GM18867 (cell line): Measurements from ENCODE around the gene FBXL4.

Experiments used
- ATAC-seq: cut with Tn5 transposase; IDR thresholded peaks from one replicate; pipeline ENCODE4 v1.9.1; 2021; ENCODE audit warnings: mild to moderate bottlenecking, moderate library complexity; ENCODE audit not compliant: unreplicated experiment

The FBXL4 gene

DNA sequence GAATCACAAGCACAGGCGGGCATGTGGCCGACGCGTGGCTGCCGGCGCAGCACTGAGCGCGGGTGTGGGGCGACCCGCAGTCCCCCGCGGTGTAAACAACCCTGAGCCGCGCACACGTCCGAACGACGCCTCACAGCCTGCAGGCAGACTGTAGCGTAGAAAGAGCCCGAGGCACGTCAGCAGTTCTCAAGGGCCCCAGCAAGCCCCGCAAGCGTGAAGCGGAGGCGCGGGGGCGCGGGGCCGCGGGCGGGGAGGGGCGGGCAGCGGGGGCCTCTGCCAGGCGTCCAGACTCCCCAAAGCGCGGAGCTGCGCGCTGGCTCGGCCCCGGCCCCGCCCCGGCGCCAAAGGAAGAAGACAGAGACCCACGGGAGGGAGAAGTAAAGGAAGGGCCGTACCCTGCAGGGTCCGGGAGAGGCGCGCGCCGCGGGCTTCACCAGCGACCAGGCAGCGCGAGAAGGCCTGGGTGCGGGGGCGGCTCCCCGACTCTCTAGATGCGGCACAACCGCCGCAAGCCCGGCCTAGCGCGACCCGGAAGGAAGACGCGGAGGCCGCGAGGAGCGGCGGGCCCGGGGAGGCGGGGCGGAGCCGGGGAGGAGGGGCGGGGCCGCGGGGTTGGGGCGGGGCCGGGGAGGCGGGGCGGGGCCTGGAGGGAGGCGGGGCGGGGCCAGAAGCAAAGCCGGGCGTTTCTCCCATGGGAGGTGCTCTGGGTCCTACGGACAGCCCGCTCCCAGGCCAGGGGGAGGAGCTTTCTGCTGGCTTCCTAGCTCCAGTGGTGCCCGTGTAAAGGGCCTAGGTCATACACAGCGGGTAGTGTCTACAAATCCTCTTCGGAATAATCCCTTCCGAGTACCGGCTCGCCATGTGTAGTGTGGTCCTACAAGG lies at the start of gene FBXL4:
FBXL4 (minus strand) TSS at position 536 of the 882 bp plus-strand sequence. CDS start 20,958 bp downstream, outside the sequence.
- peak; percentile 84 for ATAC-seq

DNA sequence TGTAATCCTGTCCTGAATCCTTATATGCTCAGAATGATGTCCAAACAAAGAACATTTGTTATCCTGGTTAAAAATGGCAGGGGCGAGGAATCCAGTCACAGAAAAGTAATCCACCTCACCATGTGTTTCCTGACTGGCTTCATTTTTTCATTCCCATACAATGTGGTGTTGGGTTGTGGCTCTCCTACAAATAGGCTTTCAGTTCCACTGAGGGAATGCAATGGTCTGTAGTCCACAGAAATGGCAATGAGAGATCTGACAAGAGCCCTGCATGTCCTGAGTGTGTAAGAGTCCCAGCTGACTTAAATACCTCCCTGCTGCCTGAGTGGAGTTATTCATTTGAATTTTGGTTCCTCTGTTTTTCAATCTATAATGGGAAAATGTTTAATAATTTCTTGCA lies 47.4 kb upstream of the FBXL4 start:
- ATAC-seq: no peak

DNA sequence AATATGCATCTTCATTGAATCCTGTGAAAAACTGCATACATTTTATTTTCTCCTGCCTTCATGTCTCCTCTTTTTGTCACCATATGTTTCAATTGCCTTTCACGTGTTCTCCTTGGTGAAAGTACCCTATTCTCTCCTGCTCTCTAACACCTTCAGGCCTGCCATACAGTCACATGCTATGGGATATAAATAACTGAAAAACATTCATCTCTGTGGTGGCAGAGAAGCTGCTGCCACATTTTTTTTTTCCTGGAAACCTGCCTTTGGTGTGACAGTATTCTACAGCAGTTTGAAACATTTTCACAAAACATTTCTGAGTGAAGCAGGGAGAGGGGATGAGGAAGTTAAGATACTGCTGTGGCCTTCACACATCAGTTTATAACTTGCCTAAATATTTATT lies 44.8 kb upstream of the FBXL4 start:
- no peak for ATAC-seq

DNA sequence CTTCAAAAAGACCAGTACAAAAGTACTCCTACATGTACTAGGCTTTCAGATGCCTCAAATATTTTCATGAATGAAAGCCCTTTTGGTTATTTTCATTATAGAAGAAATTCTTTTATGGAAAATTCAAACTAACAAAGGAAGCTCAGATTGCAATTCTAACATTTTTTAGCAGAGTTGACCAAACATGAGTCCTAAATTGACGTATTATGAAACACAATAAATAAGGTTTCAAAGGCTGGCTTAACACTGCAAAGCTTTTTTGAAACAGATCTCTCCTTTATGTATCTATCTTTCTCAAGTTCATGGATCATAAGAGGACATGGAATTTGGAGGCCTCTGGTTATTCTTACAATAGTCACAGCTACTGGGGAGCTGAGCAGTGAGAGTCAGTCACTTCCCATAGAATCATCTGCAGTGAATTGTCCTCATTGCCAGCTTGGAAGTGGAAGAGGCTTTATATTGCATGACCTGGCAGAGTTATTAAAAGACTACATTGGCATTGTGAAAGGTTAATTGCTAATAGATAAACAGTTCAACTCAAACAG lies 38.4 kb upstream of the FBXL4 start:
- ATAC-seq: no peak

DNA sequence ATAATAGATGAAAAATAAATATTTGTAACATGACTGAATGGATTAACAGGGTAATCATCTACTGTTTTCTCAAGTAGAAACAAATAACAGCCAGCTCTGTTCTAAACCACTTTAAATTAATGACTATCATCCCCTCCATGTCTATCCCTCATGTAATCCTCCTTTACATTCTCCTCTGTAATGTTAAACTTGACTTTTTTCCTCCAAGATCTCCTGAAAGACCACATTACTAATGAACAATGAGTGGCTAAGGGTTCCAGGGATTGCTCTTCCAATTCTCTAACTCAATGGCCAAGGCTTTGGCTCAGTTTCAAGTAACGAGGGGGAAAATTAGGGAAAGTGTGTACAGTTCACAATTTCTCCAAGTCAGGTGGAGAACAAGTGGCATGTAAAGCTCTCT lies 37.6 kb upstream of the FBXL4 start:
- ATAC-seq: no peak

DNA sequence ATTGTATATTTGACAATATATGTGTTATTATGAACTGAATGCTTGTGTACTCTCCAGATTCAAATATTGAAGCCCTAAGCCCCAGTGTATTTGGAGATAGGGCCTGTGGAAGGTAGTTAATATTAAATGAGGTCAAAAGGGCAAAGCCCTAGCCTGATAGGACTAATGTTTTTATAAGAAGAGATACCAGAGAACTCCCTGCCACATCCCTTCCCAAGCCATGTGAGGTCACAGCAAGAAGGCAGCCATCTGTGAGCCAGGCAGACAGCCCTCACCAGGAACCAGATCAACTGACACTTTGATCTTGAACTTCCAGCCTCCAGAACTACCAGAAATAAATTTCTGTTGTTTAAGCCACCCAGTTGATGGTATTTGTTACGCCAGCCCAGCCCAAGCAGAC lies 36.4 kb upstream of the FBXL4 start:
- no peak for ATAC-seq

DNA sequence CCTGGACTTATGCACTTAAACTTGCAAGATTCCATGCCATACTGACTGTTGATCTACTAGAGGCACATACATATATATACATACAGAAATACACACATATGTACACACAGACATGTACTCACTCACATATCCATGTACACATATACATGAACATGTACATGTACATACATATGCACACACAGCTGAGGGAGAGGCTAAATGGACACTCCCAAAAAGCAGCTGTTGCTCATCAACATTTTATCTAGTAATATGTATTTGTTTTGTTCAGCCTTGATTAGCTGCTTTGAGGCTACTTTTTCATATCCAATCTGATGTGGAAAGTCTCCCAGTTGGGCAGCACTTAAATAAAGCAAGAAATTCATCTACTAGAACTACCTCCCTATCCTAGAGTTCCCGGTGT lies 33.7 kb upstream of the FBXL4 start:
- ATAC-seq: no peak

DNA sequence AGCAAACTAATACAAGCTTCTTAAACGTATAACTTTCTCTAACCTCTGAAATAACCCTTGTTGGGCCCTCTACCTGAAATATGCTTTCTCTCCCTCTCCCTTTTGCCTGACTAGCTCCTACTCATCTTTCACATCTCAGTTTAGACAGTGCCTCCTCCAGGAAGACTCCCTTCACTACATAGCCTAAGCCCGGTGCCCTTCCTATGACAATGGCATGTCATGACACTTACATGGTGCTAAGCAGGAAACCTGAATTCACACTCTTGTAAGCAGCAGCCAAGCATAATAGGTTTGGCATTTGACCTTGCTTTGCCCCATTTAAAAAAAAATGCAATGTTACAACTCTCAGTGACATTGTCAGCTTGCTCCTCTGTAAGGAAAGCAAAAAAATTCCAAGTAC lies 33.1 kb upstream of the FBXL4 start:
- no peak for ATAC-seq

DNA sequence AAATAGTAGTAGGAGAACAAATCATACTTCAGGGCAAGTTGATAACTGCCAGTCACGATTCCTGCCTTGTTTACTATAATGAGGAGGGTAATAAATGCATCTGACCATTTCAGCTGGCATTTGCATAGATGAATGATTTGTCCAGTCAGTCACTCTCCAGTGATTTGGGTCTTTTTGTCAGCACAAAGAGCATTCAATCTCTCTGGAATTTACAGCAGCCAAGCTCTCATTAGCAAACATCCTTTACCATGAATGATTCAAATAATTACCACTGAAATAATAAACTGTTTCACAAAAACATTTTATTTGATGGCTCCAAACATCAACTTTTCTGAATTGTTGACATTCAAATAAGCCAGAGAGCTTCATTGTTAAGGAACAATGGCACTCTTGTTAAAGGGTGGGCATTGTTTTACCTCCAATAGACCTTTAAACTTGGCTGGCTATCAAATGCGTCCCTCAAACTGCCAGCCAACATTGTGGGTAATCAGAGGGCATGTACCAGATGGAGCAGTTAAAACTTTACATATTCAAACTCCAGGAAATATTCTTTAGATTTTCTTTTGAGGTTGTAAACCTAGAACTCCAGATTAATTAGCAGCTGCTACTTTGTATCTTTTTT lies 30.0 kb upstream of the FBXL4 start:
- ATAC-seq: no peak

DNA sequence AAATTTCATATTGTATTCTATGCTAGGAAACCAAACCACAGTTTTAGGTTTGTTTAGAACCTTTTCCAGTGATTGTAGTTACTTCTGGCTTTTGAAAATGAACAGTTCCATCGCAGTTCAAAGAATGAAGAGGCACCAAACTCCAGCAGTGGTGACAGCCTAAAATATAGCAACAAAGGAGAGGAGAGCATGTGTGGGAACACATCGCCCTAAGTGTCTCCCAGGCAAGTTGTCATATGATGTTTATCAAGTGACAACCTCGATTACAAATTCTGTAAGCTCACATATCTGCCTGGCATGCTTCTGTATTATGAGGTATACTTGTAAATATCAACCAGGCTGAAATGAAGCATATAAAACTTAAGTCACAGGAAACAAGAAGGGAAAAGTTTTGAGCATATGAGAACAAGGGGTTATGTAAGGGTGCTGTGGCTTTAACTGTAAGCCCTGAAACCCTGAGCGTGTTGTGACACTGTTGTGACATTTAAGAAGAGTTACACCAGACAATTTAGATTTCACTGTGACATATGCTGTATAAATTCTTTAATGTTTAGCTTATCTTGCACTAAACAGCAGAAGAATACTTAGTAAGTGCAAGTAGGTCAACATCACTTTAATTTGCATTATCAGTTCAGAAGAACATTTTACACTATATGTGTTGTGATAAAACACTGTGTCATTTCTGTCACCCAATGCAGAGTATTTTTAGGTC lies 29.1 kb upstream of the FBXL4 start:
- ATAC-seq: no peak

DNA sequence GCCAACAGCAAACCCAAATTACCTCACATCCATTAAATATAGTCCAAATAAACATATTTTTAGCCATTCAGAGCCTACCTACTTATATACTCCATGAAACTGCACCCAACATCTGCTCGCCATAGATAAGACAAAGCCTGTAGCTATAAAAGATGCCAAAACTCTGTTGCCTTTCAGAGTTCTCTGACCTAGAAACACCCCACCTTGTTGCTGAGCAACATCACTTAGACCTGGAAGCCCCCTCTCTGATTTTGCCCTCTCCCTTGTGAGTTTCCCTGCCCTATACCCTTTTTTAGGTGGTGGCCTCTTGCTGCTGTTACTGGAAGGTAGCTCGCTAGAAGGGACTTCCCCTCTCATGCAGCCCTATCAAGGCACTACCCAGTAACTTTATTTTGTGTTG lies 27.7 kb upstream of the FBXL4 start:
- ATAC-seq: no peak

DNA sequence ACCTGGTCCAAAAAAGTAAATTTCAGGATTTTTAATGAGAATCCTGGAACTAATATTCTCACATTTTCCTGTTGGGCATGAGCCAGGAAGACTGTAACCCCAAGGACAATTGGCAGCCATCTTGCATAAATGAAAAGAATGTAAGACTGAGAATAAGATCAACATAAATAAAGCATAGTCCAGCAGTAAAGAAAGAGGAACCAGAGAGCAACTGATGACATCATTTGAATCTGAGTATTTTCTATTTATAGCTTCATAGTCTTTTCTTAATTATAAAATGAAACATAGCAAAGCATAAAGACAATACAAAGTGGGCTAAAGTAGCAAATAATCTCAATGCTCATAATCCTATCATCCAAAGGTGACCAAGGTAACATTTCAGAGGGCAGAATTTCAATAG lies 26.6 kb upstream of the FBXL4 start:
- no peak for ATAC-seq

DNA sequence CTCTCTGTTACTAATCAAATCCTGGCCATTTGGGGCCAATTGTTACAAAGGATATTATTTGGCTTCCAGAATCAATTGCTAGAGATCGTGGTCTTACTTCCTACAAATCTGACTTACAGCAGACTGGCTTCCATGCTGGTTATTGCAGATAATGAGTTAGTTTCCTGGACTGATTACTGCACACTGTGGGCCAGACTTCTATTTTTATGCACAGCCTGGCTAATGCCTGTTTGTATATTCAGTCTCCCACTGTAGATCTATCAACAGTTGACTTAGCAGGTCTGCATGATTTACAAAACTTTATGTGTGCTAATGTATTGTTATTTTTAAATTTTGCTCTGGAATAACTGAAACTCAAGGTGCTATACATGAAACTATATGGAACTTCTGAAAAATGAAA lies 25.8 kb upstream of the FBXL4 start:
- no peak for ATAC-seq

DNA sequence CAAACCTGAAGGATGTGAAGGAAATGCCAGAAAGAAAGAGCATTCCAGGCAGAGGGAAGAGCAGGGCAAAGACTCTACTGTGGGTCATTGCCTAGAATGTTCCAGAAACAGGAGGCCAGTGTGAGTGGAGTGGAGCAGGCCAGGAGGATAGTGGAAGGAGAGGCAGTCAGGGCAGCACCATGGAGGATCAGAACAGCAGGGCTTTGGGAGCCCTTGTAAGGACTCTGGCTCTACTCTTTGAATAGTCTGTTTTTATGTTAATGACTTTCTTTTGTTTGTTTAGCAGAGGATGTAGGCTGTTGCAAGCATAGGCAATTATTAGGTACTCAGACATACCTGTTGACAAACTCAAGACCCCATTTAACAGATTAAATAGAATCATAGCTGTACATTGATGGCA lies 23.6 kb upstream of the FBXL4 start:
- no peak for ATAC-seq

DNA sequence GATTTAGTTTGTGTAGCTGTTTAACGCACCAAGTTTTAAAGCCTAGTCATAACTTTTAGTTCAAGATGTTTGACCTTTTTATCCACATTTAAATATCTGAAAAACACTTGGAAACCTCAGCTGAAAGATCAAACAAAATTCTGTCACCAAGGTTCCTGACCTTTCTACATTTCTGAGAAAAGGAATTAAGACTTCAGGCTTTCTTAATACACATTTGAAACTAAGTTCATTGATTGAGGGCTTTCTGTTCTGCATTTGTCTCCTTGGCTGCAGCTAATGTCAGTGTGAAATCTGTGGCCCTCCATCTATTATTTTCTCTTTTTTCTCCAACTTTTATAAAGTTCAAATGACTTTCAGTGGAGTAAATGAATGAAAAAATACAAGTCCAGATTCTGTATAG lies 22.7 kb upstream of the FBXL4 start:
- ATAC-seq: peak; percentile 47

DNA sequence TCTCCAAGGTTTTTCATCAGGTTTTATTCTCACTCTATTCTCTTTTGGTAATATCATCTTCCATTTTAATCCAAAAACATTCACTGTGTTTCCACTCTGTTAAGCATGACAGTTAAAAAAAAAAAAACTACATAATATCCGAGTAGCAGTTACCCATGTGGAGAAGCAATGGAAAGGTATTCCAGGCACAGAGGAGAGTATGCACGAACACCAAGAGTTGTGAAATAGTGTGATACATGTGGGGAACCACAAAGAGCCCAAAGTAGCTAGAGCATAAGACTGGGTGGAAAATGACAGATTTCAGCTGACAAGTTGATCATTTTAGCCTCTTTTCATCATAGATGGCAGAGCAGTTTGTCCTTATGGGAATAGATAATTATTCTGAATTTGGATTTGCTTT lies 19.9 kb upstream of the FBXL4 start:
- no peak for ATAC-seq

DNA sequence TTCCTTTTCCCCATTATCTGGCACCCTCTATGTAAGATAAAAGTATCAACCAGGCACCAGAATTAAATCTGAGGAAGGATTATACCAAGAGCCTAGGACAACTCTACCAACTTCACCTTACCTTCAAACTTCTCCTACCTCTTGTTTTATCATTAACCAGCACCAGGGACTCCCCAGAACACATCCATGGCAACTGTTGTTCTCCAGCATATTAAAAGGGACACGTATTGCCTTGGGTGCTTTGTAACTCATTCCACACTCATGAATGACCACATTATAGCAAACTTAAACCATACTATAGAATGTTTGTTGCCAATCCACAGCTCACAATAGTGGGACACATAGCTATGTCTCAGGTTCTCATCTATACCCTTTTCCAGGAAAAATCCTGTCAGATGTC lies 11.9 kb upstream of the FBXL4 start:
- ATAC-seq: no peak

DNA sequence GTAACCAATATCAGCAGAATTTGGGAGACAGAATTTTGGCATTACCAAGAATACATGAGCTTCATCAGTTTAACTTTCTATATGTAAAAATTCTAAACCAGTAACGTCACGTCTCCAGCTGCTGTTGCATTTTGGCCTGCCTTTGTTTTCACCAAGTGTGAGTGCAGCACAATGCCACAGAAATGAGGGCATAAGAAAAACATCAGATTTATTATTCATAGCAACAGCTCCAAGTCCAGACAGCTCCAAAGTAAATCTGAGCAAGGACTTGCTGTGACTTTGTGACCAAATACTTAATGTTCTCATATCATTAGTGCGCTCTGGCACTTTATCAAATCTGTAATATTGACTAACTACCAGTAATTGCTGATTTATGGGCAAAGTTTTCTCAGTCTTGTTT lies 11.0 kb upstream of the FBXL4 start:
- no peak for ATAC-seq

DNA sequence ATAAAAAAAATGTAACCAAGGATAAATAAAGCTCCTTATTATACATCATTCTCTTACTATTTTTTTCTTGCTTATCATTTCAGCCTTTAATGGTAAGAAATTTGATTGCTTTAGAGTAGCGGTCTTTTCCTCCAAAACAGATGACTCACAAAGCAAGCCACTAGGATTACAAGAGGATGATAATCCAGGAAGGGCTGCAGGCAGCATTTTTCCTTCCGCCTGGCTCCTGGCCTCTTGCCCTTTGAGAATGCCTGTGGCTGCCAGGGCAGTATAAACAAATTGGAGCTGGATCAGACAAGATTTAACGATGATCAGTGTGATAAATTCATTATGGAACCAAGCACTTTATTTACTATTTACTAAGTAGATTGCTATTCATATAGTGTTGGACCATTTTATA lies 9.7 kb upstream of the FBXL4 start:
- ATAC-seq: no peak

DNA sequence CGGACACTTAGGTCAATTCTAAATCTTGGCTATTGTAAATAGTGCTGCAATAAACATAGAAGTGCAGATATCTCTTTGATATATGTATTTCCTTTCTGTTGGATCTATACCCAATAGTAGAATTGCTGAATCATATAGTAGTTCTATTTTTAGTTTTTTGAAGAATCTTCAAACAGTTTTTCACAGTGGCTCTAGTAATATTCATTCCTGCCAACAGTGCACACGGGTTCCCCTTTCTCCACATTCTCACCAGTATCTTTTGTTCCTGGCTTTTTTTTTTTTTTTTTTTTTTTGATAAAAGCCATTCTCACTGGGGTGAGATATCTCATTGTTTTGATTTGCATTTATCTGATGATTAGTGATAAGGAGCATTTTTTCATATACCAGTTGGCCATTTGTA lies 1.8 kb upstream of the FBXL4 start:
- ATAC-seq: no peak

DNA sequence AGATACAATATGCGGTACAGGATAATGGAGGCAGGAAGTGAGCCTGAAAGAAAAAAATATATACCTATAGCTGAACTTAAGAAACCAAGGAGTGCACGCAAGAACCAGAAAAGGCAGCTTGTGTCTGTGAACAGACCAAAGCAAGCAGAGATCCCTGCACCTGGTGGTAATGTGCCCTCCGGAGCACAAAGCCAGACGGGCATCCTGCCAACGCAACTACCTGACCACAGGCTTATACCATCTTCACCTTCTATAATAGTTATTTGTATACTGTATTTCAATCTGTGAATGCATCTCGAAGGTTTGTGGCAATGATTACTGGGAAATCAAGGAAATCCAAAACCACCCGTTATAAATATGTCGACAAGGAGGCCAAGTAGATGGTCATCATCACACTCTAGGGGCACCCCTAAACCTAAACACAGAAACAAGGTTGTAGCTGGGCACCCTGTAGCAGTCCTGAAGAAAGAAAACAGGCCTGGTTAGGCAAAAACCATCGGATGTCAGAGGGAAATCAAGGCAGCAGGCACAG lies 801 bp downstream of the FBXL4 start:
- ATAC-seq: peak; percentile 33
